SK-N-SH treated with all-trans-retinoic acid at 6 μM for 48 hours (cell line): ENCODE results near the gene NOS2.

Experiments
- ATAC-seq: fragments of 200-7000 bp; cut with Tn5 transposase; 3 replicates; pipeline ENCODE4 v1.9.1; 2020; ENCODE audit warnings: mild to moderate bottlenecking, moderate library complexity
- ARNTL ChIP-seq: fragments of 450-650 bp; formaldehyde crosslinking; IDR thresholded peaks from 2 replicates; pipeline ENCODE4 v1.5.0; 2020; ENCODE audit warnings: low read depth, mild to moderate bottlenecking, moderate library complexity, borderline replicate concordance
- BACH2 ChIP-seq: fragments of 250-450 bp; sonication (Bioruptor Pico); IDR thresholded peaks from 2 replicates; pipeline ENCODE4 v1.9.0; 2021; ENCODE audit warnings: mild to moderate bottlenecking, borderline replicate concordance
- CREB5 ChIP-seq: fragments of 250-450 bp; sonication (Bioruptor Pico); IDR thresholded peaks from 2 replicates; pipeline ENCODE4 v1.5.1; 2020; ENCODE audit warnings: low read depth, mild to moderate bottlenecking, moderate library complexity
- CSDC2 ChIP-seq: fragments of 250-450 bp; sonication (Bioruptor Pico); IDR thresholded peaks from 2 replicates; pipeline ENCODE4 v1.5.0; 2020; ENCODE audit warnings: mild to moderate bottlenecking, moderate library complexity
- CSRNP3 ChIP-seq: fragments of 250-450 bp; sonication (Bioruptor Pico); IDR thresholded peaks from 2 replicates; pipeline ENCODE4 v1.5.1; 2021; ENCODE audit warnings: mild to moderate bottlenecking, moderate library complexity
- ESRRG ChIP-seq: fragments of 250-450 bp; sonication (Bioruptor Pico); IDR thresholded peaks from 2 replicates; pipeline ENCODE4 v1.6.1; 2021; ENCODE audit warnings: mild to moderate bottlenecking
- GLIS3 ChIP-seq: fragments of 250-450 bp; sonication (Bioruptor Pico); IDR thresholded peaks from 2 replicates; pipeline ENCODE4 v1.5.0; 2020; ENCODE audit warnings: mild to moderate bottlenecking, moderate library complexity
- OSR1 ChIP-seq: fragments of 250-450 bp; sonication (Bioruptor Pico); IDR thresholded peaks from 2 replicates; pipeline ENCODE4 v1.8.0; 2022; ENCODE audit warnings: moderate library complexity, mild to moderate bottlenecking, inconsistent platforms
- PATZ1 ChIP-seq: fragments of 250-450 bp; sonication (Bioruptor Pico); IDR thresholded peaks from 2 replicates; pipeline ENCODE4 v1.8.0; 2020; ENCODE audit warnings: mild to moderate bottlenecking, moderate library complexity, borderline replicate concordance
- POU6F1 ChIP-seq: fragments of 250-450 bp; sonication (Bioruptor Pico); IDR thresholded peaks from 2 replicates; pipeline ENCODE4 v1.8.0; 2021; ENCODE audit warnings: low read depth, mild to moderate bottlenecking, moderate library complexity, borderline replicate concordance
- PPARA ChIP-seq: fragments of 250-450 bp; sonication (Bioruptor Pico); IDR thresholded peaks from 2 replicates; pipeline ENCODE4 v1.5.0; 2020; ENCODE audit warnings: mild to moderate bottlenecking, borderline replicate concordance
- RARB ChIP-seq: fragments of 250-450 bp; sonication (Bioruptor Pico); IDR thresholded peaks from 2 replicates; pipeline ENCODE4 v1.8.0; 2021; ENCODE audit warnings: mild to moderate bottlenecking, moderate library complexity
- TCF4 ChIP-seq: fragments of 250-450 bp; sonication (Bioruptor Pico); IDR thresholded peaks from 2 replicates; pipeline ENCODE4 v1.8.0; 2021; ENCODE audit warnings: mild to moderate bottlenecking, moderate library complexity, borderline replicate concordance
- TOX ChIP-seq: fragments of 250-450 bp; sonication (Bioruptor Pico); IDR thresholded peaks from 2 replicates; pipeline ENCODE4 v1.8.0; 2021; ENCODE audit warnings: mild to moderate bottlenecking, moderate library complexity, borderline replicate concordance
- TSHZ2 ChIP-seq: fragments of 250-450 bp; sonication (Bioruptor Pico); IDR thresholded peaks from 2 replicates; pipeline ENCODE4 v1.5.0; 2020; ENCODE audit warnings: mild to moderate bottlenecking, moderate library complexity
- ZC3H10 ChIP-seq: fragments of 250-450 bp; sonication (Bioruptor Pico); IDR thresholded peaks from 2 replicates; pipeline ENCODE4 v1.5.1; 2021; ENCODE audit warnings: mild to moderate bottlenecking, moderate library complexity
- ZFP3 ChIP-seq: fragments of 250-450 bp; sonication (Bioruptor Pico); IDR thresholded peaks from 2 replicates; pipeline ENCODE4 v1.5.0; 2020; ENCODE audit warnings: mild to moderate bottlenecking, moderate library complexity
- ZNF565 ChIP-seq: fragments of 450-650 bp; formaldehyde crosslinking; conservative IDR thresholded peaks from 2 replicates; pipeline ENCODE4 v1.5.0; 2020; ENCODE audit warnings: low read depth, mild to moderate bottlenecking, moderate library complexity
- ZNF70 ChIP-seq: fragments of 450-650 bp; formaldehyde crosslinking; IDR thresholded peaks from 2 replicates; pipeline ENCODE4 v1.5.0; 2020; ENCODE audit warnings: mild to moderate bottlenecking, moderate library complexity
- ZNF8 ChIP-seq: fragments of 450-650 bp; formaldehyde crosslinking; IDR thresholded peaks from 2 replicates; pipeline ENCODE4 v1.5.0; 2020; ENCODE audit warnings: mild to moderate bottlenecking, moderate library complexity

NOS2 gene

GRCh38 chr17:27811961-27812360, 11.6 kb upstream of the NOS2 start:
- ATAC-seq, result no peak
- TF ChIP-seq TSHZ2 (CRISPR knock-in tag) (no peak), POU6F1 (no peak), ZFP3 (CRISPR knock-in tag) (no peak), ZNF70 (no peak), CSRNP3 (no peak), BACH2 (CRISPR knock-in tag) (no peak), PPARA (CRISPR knock-in tag) (no peak), ZC3H10 (CRISPR knock-in tag) (no peak), ESRRG (CRISPR knock-in tag) (no peak), GLIS3 (CRISPR knock-in tag) (no peak), CSDC2 (CRISPR knock-in tag) (no peak), RARB (CRISPR knock-in tag) (no peak), ARNTL (CRISPR knock-in tag) (no peak), ZNF565 (CRISPR knock-in tag) (no peak), PATZ1 (CRISPR knock-in tag) (no peak), TOX (CRISPR knock-in tag) (no peak), OSR1 (CRISPR knock-in tag) (no peak)

GRCh38 chr17:27810902-27811557, 10.7 kb upstream of the NOS2 start:
- ATAC-seq, result no peak
- TF ChIP-seq OSR1 (CRISPR knock-in tag), result no peak
- no peak for TF ChIP-seq TOX (CRISPR knock-in tag)
- TF ChIP-seq ZNF565 (CRISPR knock-in tag), result no peak
- TF ChIP-seq ZFP3 (CRISPR knock-in tag), result no peak
- TF ChIP-seq CREB5 (CRISPR knock-in tag), result no peak
- TF ChIP-seq GLIS3 (CRISPR knock-in tag), result no peak
- TF ChIP-seq RARB (CRISPR knock-in tag), result no peak
- no peak for TF ChIP-seq ESRRG (CRISPR knock-in tag)
- no peak for TF ChIP-seq POU6F1
- no peak for TF ChIP-seq TCF4 (CRISPR knock-in tag)
- no peak for TF ChIP-seq BACH2 (CRISPR knock-in tag)
- TF ChIP-seq CSRNP3, result no peak
- no peak for TF ChIP-seq CSDC2 (CRISPR knock-in tag)
- no peak for TF ChIP-seq ZC3H10 (CRISPR knock-in tag)
- TF ChIP-seq TSHZ2 (CRISPR knock-in tag), result no peak
- no peak for TF ChIP-seq ZNF8 (CRISPR knock-in tag)
